NOMO-1 treated with DMSO at 0.1 percent for 48 hours (cell line): ENCODE results near the gene ABL1.

ENCODE experiments used
- DNase-seq: peaks from one replicate; lab custom pipeline; 2025; ENCODE audit not compliant: unreplicated experiment; lab: John Stamatoyannopoulos, UW

Gene ABL1

DNA sequence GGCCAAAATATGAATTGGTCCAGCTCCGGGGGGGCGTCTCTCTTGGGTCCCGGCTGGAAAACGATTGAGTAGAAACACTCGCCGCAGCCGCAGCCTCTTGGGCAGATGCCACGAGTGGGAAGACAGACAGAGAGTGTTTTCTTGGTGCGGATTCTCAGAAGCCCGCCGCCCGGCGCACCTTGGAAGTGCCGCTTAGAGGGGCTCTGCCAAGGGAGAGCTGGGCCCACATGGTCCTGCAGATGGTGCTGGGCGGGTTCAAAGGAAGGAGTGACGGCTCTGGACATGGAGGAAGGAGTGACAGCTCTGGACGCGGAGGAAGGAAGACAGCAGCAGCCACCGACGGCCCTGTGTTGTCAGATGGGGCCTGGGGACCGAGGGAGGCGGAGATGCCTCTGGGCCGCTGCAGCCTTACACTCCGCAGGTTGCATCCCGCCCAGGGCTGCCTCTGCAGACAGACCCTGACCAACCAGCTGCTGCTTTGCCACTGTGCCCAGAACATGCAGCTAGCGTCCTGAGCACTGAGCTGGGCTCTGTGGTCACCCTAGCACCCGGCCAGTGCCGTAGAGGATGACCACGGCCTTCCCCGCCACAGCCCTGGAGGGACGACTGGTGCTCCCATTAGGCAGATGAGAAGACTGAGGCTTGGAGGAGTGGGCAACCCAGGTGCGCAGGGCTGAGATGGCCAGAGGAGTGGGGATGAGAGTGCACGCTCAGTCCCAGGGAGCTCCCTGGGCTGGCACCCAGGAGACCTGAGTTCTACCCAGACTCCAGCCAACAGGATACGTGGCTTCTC lies 82.3 kb downstream of the ABL1 start:
- DNase-seq: no peak

GRCh38 chr9:130918101-130918825 lies 83.2 kb downstream of the ABL1 start:
- DNase-seq: no peak

- no peak for DNase-seq
These were observed 83.9 kb downstream of the ABL1 start for GRCh38 chr9:130918826-130919558.

DNA sequence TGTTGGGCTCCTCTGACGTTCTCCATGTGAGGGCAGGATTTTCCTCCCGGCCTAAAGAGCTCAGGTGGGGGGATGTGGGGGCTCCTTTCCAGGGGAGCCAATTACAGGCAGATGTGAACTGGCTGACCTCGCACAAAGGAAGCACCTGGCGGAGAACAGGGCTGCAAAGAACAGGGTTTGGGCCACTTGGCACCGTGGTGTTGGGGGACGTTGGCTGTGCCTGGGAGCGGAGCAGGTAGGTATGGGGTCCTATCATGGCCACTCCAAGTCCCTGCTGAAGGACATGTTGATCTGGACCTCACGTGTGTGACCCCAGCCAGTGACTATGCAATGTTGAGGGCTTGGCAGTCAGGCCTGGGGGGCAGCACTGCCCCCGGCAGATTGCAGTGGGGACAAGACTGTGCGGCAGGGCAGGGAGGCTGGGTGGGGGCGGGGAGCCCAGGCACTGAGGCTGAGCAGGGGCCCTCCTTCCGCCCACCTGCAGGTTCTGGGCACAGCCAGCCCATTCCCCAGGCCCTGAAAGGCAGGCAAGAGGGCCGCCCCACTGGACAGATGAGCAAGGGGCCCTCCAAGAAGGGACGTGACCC lies 84.6 kb downstream of the ABL1 start:
- DNase-seq: no peak

DNA sequence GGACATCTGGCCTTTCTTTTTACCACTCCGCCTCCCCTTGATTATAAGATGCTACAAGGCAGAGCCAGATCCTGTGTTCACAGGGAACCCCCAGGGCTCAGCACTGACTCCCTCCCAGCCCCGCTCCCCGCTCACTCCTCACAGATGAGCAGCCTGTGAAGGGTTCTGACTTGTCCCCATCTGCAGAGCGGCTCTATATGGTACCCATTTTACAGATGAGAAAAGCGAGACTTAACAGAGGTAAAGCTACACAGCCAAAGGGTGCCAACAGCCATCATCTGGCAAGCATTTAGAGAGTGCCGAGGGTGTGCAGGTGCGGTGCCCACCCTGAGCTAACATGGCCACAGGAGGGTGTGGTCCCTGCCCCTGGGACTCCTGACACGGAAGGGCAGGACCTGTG lies 85.2 kb downstream of the ABL1 start:
- DNase-seq: no peak

DNA sequence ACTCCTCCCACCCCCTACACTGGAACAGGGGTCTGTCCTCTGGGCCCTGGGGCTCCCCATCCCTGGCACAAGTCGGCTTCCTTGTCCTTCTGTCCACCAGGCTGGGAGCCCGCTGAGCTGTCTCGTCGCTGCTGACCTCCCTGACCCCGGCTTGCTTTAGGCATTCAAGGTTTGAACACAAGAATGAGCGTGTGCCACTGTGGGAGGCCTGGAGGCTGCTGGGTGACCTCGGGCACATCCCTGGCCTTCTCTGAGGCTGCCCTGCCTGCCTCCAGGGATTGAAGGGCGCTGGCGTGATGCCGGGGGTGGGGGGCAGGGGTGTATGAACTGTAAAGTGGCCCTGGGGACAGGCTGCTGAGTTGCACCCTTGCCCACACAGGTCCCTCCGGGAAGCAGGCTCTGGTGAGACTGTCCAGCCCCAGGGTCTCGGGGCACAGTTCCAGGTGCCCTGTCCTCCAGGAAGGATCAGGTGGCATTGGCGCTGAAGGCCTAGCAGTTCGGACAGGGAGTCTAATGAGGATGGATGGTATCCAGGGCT lies 85.8 kb downstream of the ABL1 start:
- DNase-seq: no peak

DNA sequence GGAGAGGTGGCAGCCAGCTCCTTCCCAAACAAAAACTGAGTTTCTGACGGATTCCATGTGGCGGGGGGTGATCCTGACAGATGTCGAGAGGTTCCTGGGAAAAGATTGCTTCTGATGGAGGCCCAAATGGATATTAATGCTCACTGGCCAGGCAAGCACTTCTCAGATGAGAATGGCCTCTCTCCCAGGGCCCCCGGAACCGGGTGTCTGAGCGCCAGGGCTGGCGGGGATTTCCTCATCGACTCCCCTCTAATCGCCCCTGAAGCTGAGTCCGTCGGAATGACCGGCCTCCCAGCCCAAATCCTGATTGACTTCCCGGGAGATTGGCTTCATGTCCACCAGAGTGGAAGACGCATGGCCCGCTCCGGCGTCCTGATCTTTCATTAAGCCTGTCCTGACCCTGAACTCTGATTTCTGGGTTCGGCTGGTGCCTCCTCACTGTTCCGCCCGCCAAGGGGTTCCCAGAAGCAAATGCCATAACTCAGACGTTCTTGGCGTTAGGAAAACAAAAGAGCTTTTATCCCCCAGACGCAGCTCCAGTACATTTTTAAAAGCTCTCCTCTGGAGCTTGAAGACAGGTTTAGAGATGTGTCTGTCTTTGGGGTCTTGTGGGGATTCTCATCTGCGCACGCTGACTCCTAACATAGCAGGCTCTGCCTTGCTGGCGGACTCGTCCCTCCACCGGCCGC lies 86.4 kb downstream of the ABL1 start:
- no peak for DNase-seq

- no peak for DNase-seq
These were observed 87.2 kb downstream of the ABL1 start for GRCh38 chr9:130921989-130922892.

DNA sequence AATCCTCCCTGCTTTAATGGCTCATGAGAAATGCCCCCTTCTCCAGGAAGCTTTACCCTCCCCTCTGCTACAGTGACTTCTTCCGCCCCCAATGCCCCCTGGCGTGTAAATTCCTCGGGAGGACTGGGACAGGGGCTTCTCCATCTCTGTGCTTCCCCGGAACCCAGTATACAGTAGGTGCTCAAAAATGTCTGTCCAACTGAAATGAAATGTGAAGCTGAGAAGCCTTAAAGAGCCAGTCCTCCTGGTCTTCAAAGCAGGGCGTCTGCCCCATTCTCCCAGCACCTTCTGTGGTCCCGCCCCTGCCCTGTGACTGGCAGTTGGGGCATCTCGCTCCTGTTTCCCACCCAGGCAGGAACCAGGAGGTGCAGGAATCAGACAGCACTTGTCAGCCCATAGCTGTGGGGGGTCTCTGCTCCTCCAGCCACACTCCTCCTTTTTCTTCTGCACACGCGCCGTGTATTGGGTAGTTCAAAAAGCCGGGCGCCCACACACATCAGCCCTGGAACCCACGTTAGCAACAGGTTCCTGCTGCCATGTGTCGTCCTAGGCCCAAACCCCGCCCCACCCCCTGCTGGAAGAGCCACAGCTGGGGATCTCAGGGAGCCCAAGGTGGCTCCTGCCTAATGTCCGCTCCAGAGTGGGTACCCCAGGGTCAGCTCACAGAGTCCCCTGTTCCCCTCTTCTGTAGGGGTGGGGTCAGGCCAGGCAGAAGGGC lies 88.0 kb downstream of the ABL1 start:
- DNase-seq: no peak

DNA sequence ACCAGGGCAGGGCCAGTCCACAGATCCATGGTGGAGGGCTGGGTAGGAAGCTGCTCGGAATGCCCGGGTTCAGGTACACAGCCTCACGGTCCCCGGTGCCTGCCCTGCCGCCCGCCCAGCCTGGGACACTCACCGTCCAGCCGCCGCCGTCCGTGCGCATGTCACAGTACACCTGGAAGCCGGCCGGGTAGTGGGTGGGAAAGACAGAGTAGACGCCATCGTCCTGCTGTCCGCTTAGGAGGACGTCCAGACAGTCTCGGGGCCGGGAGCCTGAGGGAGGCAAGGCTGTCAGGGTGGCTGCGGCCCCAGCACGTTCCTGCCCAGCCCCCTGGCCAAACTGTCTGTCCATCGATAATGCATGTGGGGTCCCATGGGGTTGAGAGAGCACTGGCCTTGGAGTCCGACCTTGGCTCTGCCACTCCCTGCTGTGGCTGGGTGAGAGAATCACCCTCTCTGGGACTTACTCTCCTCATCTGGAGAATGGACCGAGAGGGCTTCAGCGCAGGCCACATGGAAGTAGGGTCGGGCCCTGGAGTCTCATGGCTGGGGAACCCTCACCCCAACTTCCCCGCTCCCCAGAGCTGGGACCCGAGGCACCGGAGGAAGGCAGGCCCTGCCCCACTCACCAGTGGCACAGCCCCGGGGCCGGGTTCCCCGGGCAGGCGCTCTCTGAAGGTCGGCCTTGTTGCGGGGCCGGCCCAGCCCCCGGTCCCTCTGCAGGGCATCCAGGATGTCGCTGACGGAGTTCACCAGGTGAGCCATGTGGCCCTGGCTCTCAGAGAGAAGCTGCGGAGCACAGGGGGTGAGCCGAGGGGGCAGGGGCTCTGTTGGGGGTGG lies 88.8 kb downstream of the ABL1 start:
- no peak for DNase-seq

- no peak for DNase-seq
These were observed 89.4 kb downstream of the ABL1 start for GRCh38 chr9:130924448-130924788.

- no peak for DNase-seq
These were observed 90.1 kb downstream of the ABL1 start for GRCh38 chr9:130925050-130925678.

DNA sequence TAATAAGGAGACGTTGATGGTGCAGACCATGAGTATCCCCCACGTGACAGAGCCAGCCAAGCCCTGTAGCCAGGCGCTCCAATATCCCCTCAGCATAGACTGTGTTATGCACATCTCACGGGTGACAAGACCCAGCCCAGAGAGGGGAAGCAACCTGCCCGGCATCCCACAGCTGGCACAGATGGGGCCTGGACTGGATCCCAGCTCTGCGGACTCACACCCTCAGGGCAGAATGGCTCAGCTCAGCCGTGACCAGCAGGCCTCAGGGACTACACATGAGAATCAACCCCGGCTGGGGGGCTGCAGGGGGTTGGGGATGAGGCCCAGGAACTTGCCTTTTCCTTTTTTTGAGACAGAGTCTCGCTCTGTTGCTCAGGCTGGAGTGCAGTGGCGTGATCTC lies 92.3 kb downstream of the ABL1 start:
- no peak for DNase-seq

- DNase-seq: no peak
These were observed 93.2 kb downstream of the ABL1 start for GRCh38 chr9:130927995-130928900.

DNA sequence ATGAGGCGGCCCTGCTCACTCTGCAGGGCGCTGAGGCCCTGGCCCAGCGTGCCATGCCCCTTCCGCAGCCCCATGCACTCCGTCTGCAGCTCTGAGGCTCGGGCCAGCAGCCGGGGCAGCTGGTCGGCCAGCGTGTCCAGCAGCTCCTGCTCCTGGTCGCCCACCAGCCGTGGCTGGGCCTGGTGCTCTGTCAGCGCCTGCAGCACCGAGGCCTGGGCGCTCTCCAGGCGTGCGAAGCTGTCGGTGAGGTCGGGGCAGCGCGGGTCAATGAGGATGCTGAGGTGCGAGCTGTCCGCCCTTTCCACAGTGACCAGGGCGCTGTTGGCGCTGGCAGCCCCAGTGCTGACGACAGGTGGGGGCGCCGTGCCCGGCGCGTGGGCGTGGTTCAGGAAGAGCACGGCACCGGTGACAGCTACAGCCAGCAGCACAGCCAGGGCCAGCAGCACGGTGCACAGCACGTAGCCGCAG lies 94.6 kb downstream of the ABL1 start:
- no peak for DNase-seq

GRCh38 chr9:130930132-130930803 lies 95.2 kb downstream of the ABL1 start:
- DNase-seq: no peak
